ENCODE results near the gene LRMDA. TPM values are rescaled to one million over a fixed set of nuclear protein-coding genes. Genes with fewer than 3 reads are reported as not detected.

Gene LRMDA
- total and polyA plus RNA-seq, 2 of the 8 experiments (the other 6 are each of a cell fraction or from before 2014, with no cell fraction given) = 0.86 to 2.8 TPM

DNA sequence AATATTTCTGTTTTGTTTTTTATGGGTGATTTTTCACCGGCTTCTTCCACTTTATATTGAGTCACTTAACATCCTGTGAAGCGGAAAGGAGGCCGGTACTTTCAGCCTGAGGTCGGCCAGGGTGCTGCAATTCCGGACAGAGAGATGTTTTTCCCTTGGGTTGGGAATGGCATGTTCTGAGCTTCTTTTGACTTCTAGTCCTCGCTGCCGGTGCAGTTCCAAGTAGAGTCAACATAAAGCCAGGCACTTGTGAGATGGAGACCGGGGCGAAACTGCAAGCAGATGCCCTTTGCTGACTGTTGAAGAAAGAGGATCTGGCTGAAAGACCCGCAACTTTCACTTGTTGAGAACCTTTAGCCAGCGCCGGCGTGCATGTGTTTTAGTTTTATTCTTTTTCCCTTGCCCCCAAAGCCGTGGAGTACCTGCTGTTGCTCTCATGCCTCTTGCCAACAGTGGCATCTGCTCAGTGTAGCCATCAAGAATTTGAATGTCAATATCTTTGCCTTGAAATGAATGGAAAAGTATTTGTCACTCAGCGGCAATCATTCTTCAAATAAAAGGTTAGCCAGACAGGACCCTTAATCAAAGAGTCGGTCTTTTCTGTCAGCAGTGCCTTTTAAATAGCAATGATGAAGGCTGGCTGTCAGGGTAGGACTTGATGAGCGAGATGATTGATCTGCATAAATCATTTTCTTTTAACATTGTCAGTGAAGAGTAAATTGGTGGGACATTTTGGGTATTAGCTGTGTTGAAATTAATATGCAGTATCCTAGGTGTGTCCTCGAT is 351.2 kb downstream of the LRMDA start:
- Histone ChIP-seq H3K79me1 (ENCODE audit: low read depth, low read length) (no peaks in the 10 kb centered on the region), H2BK12ac (ENCODE audit: low read depth, low read length) (no peak overlapping the region), H3K4ac (replicated peaks; ENCODE audit: insufficient read length, low read depth, low read length) (no peak overlapping the region), H3K23me2 (ENCODE audit: low read depth, low read length) (no peaks in the 10 kb centered on the region), H3K4me1 (replicated peaks in 1 of 4; ENCODE audit: control insufficient read depth in 3 of 4, insufficient read depth in 4 of 4, low read length in 3 of 4) (peaks cover 3 to 9% (median 5%) of the 10 kb centered on the region in 4 experiments; a peak in 6 of 7 replicates), H3K9ac (replicated peaks in 1 of 4; ENCODE audit: extremely low read depth in 1 of 4, low read depth in 3 of 4, low read length in 3 of 4) (no peak overlapping the region), H3K14ac (ENCODE audit: insufficient read length) (no peak overlapping the region), H3K4me2 (ENCODE audit: insufficient read depth in 1 of 2, low read depth in 2 of 2, low read length in 2 of 2) (no peak overlapping the region; a peak in 1 of 4 replicates), H4K5ac (ENCODE audit: insufficient read length, low read depth, low read length) (no peak overlapping the region), H3K9me3 (ENCODE audit: insufficient read depth in 2 of 2, low read depth in 1 of 2, low read length in 1 of 2) (no peaks in the 10 kb centered on the region), H3K23ac (ENCODE audit: insufficient read length) (no peak overlapping the region), H2AFZ (ENCODE audit: low read length) (no peak overlapping the region), H2BK15ac (ENCODE audit: low read length) (no peak overlapping the region), H3K27ac (ENCODE audit: low read depth, low read length) (no peak overlapping the region; the same call in 1 of the 2 replicates), H4K8ac (ENCODE audit: extremely low read depth, insufficient read depth, low read length) (no peak overlapping the region), H2BK5ac (ENCODE audit: low read depth, low read length) (no peak overlapping the region), H3K79me2 (ENCODE audit: control insufficient read depth in 1 of 2, insufficient read depth in 2 of 2, low read length in 2 of 2) (no peaks in the 10 kb centered on the region), H4K91ac (replicated peaks; ENCODE audit: insufficient read length, low read length) (no peak overlapping the region), H3K56ac (replicated peaks; ENCODE audit: insufficient read length, low read depth, low read length) (no peak overlapping the region), H3K36me3 (ENCODE audit: control insufficient read depth in 2 of 4, insufficient read depth in 4 of 4, low read length in 3 of 4) (no peaks in the 10 kb centered on the region), H2BK20ac (ENCODE audit: low read length) (no peak overlapping the region), H3K27me3 (replicated peaks in 1 of 4; ENCODE audit: control insufficient read depth in 3 of 4, extremely low read depth in 1 of 4, insufficient read depth in 3 of 4, low read length in 3 of 4) (0 out of 7 replicates have a peak, but pooled peaks cover 0 to 2% (median 0%) of the 10 kb centered on the region in 4 experiments), H2AK5ac (ENCODE audit: low read depth, low read length) (no peak overlapping the region), H4K20me1 (replicated peaks in 1 of 2; ENCODE audit: control insufficient read depth in 1 of 2, insufficient read depth in 2 of 2, low read length in 2 of 2) (no peaks in the 10 kb centered on the region), H2BK120ac (replicated peaks; ENCODE audit: low read depth, low read length) (no peak overlapping the region), H3K18ac (ENCODE audit: extremely low read depth, low read length) (no peak overlapping the region; the same call in 1 of the 2 replicates), H3K4me3 (ENCODE audit: extremely low read depth in 1 of 4, insufficient read depth in 2 of 4, low read depth in 3 of 4, low read length in 4 of 4) (no peak overlapping the region)
- POLR2A ChIA-PET (ENCODE audit: partially characterized antibody) = no interaction called here
- CTCF ChIA-PET (ENCODE audit: partially characterized antibody) = interaction anchor here (0.8 kb wide), 1 partner anchor 24 kb away, joined by 3 read pairs; no protein-coding TSS in a partner anchor
- DNase-seq (ENCODE audit: low read depth in 1 of 2, low spot score in 2 of 2) (no peak), FAIRE-seq (no peak)
- 88% methylated on average over 18 of the region's 18 CpGs; no CpG with 5 or more reads in 1 of the 2 experiments for WGBS, 2 experiments (ENCODE audit: extremely low coverage in 1 of 2, insufficient coverage in 1 of 2, insufficient read length in 1 of 2, insufficient replicate concordance in 2 of 2, low coverage in 1 of 2, low lambda C conversion rate in 2 of 2, missing lambda C conversion rate in 1 of 2)
- TF ChIP-seq RXRA (IDR thresholded peaks at IDR 0.05; ENCODE audit: insufficient read depth, low read depth, low read length) (no peak), ASH2L (IDR thresholded peaks at IDR 0.05; ENCODE audit: low read length) (no peak), SP2 (IDR thresholded peaks at IDR 0.05; ENCODE audit: low read length) (no peak), CBX5 (IDR thresholded peaks at IDR 0.05; ENCODE audit: low read depth, low read length) (no peak), CHD2 (IDR thresholded peaks at IDR 0.05; ENCODE audit: low read length) (no peak), TCF12 (IDR thresholded peaks at IDR 0.05; ENCODE audit: low read depth, low read length) (no peak), RNF2 (IDR thresholded peaks at IDR 0.05; ENCODE audit: borderline replicate concordance, low read depth, low read length, missing control alignments, poor library complexity, severe bottlenecking) (no peak), CHD1 (IDR thresholded peaks at IDR 0.05; ENCODE audit: low read depth, low read length) (no peak), JUND (IDR thresholded peaks at IDR 0.05; ENCODE audit: low read length) (no peak)
- TF ChIP-seq, protein P1, sequence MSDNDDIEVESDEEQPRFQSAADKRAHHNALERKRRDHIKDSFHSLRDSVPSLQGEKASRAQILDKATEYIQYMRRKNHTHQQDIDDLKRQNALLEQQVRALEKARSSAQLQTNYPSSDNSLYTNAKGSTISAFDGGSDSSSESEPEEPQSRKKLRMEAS (IDR thresholded peaks at IDR 0.05) = no peak
- TF ChIP-seq, protein P2, sequence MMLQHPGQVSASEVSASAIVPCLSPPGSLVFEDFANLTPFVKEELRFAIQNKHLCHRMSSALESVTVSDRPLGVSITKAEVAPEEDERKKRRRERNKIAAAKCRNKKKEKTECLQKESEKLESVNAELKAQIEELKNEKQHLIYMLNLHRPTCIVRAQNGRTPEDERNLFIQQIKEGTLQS (IDR thresholded peaks at IDR 0.05; ENCODE audit: insufficient read depth, low read depth, low read length) = no peak
